NCI-H1105 (cell line): Measurements from ENCODE around the gene STK32B.
"Not testable (repeated sequence)": the region's sequence is repeated elsewhere in the genome, so short reads cannot be mapped to it uniquely, and the experiment has no call there.

Experiments used
- DNase-seq: peaks from one replicate; lab custom pipeline; 2025; lab: John Stamatoyannopoulos, UW

Gene STK32B

DNA sequence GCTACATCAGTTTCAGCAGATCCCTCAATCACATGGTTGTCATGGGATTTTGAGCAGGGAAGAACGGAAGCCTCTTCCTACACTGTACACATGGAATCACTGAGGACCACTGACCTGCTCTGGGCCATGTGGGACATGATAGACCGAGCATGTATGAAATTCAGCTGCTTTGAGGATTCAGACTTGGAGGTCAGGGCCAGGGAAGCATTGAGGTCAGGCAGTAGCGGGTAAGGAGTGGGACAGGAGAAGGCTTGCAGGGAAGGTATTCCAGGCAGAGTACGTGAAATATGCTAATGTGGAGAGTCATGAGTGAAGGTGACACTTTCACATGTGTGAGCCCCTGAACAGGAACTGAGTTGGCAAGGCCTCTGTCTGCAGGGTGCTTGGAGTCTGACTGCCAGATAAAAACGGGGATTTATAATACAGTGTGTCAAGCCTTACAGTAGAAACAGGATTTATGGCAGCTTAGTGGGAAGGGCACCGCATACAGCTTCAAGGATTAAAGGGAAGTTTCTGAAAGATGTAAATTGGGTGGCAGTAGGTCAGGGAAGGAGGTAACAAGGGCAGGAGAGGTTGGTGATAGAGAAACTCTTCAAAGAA lies 111.7 kb downstream of the STK32B start:
- DNase-seq, result no peak

GRCh38 chr4:5164221-5164912 lies 113.1 kb downstream of the STK32B start:
- no peak for DNase-seq

DNA sequence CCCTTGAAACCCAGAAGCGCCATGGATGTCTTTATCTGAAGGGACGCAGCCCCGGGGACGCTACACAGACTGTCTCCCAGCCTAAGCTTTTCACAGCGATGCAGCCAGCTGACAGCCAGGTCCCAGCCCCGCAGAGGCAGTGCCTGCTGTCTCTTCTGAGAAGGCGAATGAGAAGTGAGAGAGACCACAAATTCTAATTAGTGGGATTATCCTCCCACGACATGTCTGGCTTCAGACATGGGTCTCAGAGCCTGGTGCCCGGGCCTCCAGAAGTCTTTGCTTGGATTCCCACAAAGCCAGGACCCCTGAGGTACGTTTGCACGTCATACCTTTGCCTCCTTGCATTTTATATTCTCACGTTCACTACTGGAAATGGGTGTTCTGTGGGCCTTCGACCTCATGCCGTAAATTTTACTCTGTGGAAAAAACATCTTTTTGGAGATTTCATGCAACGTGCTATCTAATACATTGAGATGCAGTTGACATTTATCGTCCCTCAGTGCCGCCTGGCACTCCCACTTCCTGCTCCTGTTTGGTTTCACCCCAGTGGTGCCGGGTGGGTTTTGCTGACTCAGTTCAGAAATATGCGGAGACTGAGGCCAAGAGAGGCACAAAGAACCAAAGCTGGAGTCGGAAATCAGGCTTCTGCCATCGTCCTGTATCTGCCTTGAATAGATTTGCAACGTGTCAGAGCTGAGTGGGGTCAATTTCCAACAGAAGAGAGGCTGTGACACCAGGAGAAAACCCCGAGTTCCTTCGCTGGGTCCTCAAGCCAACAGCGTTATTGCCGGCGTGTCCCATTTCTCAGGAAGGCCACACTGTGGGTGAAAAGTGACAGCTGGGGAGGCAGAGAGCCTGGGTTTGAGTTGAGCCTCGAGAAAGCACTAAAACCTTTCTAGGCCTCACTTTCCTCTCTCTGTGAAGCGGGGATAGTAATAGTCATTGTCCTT lies 114.4 kb downstream of the STK32B start:
- no peak for DNase-seq

- DNase-seq, result no peak
Measured at GRCh38 chr4:5166377-5166776, 115.1 kb downstream of the STK32B start.

DNA sequence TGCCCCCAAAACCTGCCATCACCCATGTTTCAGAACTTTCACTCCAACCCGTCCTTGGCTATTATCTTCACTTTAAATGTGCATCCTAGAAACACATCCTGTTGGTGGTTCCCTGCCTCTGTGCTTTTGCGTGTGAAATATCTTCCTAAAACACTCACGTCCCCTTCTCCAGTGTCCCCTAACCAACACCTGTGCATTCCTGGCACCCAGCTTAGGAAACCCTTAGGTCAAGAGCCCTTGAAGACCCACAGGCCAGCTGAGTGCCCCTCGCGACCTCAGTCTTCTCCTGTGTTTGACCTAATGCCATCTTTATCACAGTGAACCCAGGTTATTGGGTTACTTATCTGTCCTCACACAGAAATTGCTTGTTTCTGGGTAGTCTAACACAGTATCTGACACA lies 117.6 kb downstream of the STK32B start:
- DNase-seq, result no peak

- not testable (repeated sequence) for DNase-seq
Measured at GRCh38 chr4:5175836-5176235, 124.6 kb downstream of the STK32B start.

- DNase-seq, result no peak
Measured at GRCh38 chr4:5184606-5185005, 133.3 kb downstream of the STK32B start.

- no peak for DNase-seq
Measured at GRCh38 chr4:5185551-5185950, 134.3 kb downstream of the STK32B start.

DNA sequence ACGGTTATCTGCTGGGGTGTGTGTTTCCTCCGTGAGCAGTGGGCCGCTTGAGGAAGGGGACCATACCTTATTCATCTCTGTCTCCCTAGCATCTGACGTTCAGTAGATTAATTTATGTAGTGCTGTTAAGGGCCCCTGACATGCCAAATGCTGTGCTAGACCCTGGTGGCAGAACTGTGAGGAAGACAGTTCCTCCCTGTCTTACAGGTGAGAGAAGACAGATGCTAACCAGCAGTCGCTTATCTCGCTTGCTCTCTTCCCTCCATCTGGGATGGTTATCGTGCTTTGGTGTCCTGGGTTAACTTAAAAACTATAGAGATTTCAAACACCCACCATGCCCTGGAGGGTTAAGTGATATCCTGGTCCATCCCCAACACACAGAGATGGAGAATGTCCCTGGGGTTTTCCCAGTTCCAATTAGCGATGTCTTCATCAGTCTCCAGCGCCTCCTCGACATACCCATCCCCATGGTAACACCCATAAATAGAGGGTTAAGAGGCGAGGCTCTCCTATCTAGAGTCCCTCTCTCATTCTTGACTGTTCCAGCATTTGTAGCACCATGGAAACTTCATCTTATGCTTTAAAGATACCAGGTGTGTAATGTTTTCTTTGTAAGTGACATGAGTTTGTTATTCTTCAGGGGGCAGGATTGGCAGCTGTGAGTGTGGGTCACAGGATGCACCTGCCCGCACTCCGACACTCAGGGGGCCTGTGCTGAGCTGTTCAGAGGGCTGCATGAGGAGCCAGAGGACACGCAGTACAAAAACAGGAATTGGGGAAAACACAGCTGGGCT lies 135.2 kb downstream of the STK32B start:
- DNase-seq, result no peak

- no peak for DNase-seq
Measured at GRCh38 chr4:5188130-5188529, 136.8 kb downstream of the STK32B start.

DNA sequence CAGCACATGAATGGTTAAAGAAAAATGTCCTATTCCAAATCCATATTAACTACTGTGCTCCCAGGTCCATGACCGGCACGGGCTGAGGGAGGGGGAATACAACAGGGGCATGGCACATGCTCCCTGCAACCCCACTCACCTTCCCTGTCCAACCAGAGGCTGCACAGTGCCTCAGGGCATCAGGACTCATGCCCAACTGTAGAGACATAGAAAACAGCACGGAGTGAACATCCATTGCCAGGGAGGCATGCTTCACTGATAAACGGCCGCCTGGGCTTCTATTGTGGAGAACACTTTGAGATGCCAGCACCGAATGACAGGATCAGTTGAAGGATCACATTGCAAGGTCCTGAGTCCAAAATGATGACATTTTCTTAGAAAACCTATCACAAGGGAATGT lies 140.6 kb downstream of the STK32B start:
- DNase-seq, result no peak

DNA sequence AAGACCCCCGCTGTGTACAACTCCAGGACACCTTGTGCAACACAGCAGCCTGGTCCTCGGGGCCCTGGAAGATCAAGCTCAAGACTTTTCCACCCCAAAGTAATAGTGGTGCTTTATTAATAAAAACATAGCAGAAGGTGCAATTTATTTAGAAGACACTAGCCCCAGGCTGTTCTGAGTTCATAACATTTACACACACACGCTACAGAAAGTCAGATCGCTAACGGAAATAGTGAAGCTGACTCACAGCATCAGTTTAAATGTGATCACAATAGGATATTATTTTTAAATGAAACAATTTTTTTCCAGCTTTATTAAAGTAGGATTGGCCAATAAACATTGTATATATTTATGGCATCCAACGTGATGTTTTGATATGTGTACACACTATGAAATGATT lies 141.0 kb downstream of the STK32B start:
- DNase-seq, result no peak

DNA sequence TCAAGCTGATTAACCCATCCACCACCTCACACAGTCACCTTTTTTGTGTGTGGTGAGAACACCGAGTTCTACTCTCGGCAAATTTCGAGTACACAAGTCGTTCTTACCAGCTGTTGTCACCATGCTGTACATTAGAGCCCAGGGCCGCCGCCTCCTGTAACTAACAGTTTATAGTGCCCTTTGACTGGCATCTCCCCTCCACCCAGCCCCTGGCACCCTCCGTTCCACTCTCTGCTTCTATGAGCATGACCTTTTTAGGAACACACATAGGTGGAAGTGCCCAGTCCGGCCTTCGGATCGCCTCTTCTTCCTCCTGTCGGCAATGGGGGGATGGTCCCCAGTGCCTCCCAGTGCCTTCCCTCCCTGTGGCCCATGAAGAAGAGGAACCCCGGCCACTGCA lies 141.4 kb downstream of the STK32B start:
- no peak for DNase-seq

DNA sequence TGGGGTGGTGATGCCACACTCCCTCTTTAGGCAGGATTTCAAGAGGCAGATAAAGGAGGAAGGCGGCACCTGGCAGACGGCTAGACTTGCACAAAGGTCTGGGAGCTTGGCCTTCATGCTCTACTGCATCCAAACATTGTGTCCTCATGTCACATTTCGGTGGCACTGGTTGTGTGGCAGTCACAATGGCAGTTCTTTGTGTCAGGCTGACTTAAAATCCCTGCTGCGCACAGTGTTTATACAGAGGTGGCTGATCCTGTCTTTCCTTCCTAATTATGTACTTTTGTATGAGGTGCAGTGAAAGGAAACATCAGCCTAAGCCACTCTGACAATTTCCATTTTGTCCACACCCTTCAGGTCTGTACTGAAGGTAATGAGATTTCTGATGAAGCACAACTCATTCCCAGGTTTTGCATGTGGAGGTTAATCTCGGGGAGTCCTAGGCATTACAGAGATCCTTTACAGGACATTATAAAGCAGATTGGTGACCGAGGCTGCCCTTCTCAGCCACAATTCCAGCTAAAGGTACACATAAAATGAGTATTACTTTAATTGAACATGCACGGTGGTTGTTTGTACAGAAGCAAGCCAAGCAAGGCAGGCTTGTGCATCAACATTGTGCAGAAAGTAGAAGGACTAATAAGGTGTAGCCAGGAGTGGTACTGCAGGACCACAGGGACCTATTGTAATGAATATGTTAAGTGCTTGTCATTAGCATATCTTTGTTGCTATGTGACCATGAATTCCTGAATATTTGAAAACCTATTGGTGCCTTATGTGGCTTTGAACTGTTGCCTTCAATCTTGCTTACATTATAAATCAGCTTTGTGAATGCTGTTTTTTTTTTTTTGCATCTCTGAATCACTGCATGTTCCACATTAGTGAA lies 147.6 kb downstream of the STK32B start:
- DNase-seq, result no peak

DNA sequence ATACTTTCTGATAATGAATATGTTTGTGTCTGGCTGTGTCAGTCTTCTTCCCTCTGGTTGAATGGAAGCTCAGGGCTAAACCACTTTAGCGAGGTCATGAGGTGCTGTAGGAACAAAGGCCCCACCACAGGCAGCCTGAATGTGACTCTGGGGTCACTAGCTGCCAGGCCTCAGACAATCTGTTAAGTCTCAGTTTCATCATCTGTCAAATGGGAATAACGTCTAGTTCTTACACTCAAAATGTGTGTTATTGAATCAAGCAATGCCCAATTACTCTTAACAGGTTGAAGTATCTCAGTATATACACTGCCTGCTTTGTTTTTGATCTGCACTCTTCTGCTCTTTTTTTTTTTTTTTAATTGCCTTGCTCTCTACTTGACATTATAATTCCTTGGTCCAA lies 148.6 kb downstream of the STK32B start:
- no peak for DNase-seq

GRCh38 chr4:5200513-5200912 lies 149.2 kb downstream of the STK32B start:
- no peak for DNase-seq

- DNase-seq, result no peak
Measured at GRCh38 chr4:5203309-5203992, 152.2 kb downstream of the STK32B start.

GRCh38 chr4:5203993-5204310 lies 152.7 kb downstream of the STK32B start:
- DNase-seq, result no peak

- no peak for DNase-seq
Measured at GRCh38 chr4:5204781-5205180, 153.5 kb downstream of the STK32B start.

DNA sequence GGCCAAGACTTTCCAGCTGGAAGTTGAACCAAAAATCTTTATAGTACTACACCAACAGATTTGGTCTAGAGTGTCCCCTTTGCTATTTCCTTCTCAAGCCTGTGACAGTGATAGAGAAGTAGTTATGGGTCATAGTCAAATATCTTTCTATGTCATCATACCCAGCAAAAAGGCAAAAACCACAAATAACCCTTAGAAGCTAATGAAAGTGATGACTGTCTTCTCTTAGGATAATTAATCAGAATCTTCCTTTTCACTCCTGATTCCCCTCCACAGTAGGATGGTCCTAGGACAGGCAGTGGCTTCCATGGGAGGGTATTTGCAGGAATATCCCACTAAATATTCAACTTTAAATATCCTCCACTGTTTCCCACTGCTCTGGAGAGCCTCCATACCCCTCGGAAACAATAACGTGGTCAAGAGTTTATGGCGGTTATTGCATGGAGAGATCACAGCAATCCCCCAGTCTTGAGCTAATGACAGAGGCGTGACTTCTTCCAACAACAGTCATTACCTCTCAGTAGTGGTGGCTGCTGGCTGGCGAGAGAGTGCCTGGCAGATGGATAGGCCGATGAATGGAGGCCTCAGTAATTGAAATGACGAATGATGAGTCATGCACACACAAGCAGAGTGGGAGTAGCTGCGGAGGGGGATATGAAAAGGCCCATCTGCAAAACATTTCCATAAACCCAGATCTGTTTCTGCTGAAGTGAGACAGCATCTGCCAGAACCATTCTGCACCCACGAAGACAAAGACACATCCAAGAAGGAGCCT lies 154.9 kb downstream of the STK32B start:
- no peak for DNase-seq
